ENCODE measurements around the gene LRP4. TPM values are rescaled to one million over a fixed set of nuclear protein-coding genes. Genes with fewer than 3 reads are reported as not detected.

Gene LRP4
- total and polyA plus RNA-seq, 2 of the 4 experiments (the other 2 are of a cell fraction) = 4.1 to 5.8 TPM

- peaks cover 1% of the 10 kb centered on the region; the same call in 1 of the 2 replicates for H3K4me1 ChIP-seq (ENCODE audit: control insufficient read depth, insufficient read depth, low read length)
- peak within 1 kb of the TSS; percentile 99 for H3K23ac ChIP-seq (ENCODE audit: low read depth, low read length)
- peak within 1 kb of the TSS; percentile 88 for H3K4me3 ChIP-seq (ENCODE audit: insufficient read depth, low read depth, low read length)
- H2BK15ac ChIP-seq (ENCODE audit: low read depth, low read length) = peak within 1 kb of the TSS; percentile 16; the same call in 1 of the 3 replicates
- no peak within 1 kb of the TSS for H3K18ac ChIP-seq (ENCODE audit: low read depth, low read length)
- H4K8ac ChIP-seq (ENCODE audit: low read depth in 2 of 2, low read length in 2 of 2) = peak within 1 kb of the TSS; percentile 55 to 72
- peaks cover 0 to 22% of the 10 kb centered on the region in 2 experiments; a peak in 2 of 4 replicates for H3K79me1 ChIP-seq (ENCODE audit: low read depth in 1 of 2, low read length in 2 of 2)
- no peaks in the 10 kb centered on the region for H3K36me3 ChIP-seq (ENCODE audit: control insufficient read depth, insufficient read depth, low read length)
- no TSS peak for BruUV-seq (replicated peaks)
- dilution Hi-C loops (cut with HindIII; ENCODE audit: low sequenced_read_pairs, unreplicated experiment) (no loop called here), intact Hi-C loops (cut with micrococcal nuclease) (loop anchor here (2.0 kb wide), 1 partner anchor 17 kb away; no protein-coding TSS in a partner anchor), in situ Hi-C loops (cut with MboI; ENCODE audit: low sequenced_read_pairs) (no loop called here)
- H4K5ac ChIP-seq (ENCODE audit: low read depth, low read length) = peak within 1 kb of the TSS; percentile 79; the same call in 1 of the 2 replicates
- H3K27me3 ChIP-seq (ENCODE audit: control insufficient read depth, insufficient read depth, low read length) = no peaks in the 10 kb centered on the region
- no peaks in the 10 kb centered on the region for H3K9me3 ChIP-seq (ENCODE audit: control insufficient read depth, insufficient read depth, low read length)
- H3K9me1 ChIP-seq (ENCODE audit: insufficient read depth, low read length) = no peaks in the 10 kb centered on the region
- H4K91ac ChIP-seq (ENCODE audit: insufficient read depth, low read depth, low read length) = peak within 1 kb of the TSS; percentile 76
- ChIA-PET POLR2A (ENCODE audit: unreplicated experiment) (no interaction called here), CTCF (interaction anchor here (1.3 kb wide), 1 partner anchor 17 kb away, joined by 3 read pairs; no protein-coding TSS in a partner anchor)
- H2BK120ac ChIP-seq (ENCODE audit: low read depth, low read length) = peak within 1 kb of the TSS; percentile 37; the same call in 1 of the 2 replicates
- H2BK5ac ChIP-seq (ENCODE audit: low read depth, low read length, poor library complexity, severe bottlenecking) = peak within 1 kb of the TSS; percentile 89
- H3K9ac ChIP-seq (ENCODE audit: low read depth, low read length) = peak within 1 kb of the TSS; percentile 98
- H2AK5ac ChIP-seq (ENCODE audit: low read depth, low read length) = peak within 1 kb of the TSS; percentile 97
- no peak within 1 kb of the TSS for H2BK20ac ChIP-seq (ENCODE audit: low read depth, low read length)
- WGBS, 2 experiments (ENCODE audit: extremely low coverage in 2 of 2, insufficient read length in 1 of 2) = 0% methylated on average over 54 of the region's 83 CpGs; no CpG with 5 or more reads in 1 of the 2 experiments
- H4K20me1 ChIP-seq (ENCODE audit: insufficient read depth, low read length) = peaks cover 23% of the 10 kb centered on the region; the same call in 1 of the 2 replicates
- H3K14ac ChIP-seq (replicated peaks; ENCODE audit: low read depth, low read length) = peak within 1 kb of the TSS; percentile 90
- TF ChIP-seq CTCF (conservative IDR thresholded peaks at IDR 0.05; ENCODE audit: low read depth, low read length) (0 out of 2 replicates have a peak, but pooled peaks have one; percentile 7), FOS (IDR thresholded peaks at IDR 0.05; ENCODE audit: low read depth, low read length) (peak; percentile 71; the same call in 1 of the 2 replicates), BHLHE40 (IDR thresholded peaks at IDR 0.05; ENCODE audit: low read depth, low read length) (peak; percentile 62; the same call in 1 of the 2 replicates), POLR2A (IDR thresholded peaks at IDR 0.05; ENCODE audit: low read depth, low read length) (peak; percentile 59; the same call in 1 of the 2 replicates), SMC3 (IDR thresholded peaks at IDR 0.05; ENCODE audit: low read depth, low read length) (no peak), USF2 (IDR thresholded peaks at IDR 0.05; ENCODE audit: low read depth, low read length) (peak; percentile 84)
- H3K27ac ChIP-seq (ENCODE audit: insufficient read depth, low read length) = peak within 1 kb of the TSS; percentile 75
- H3K4me2 ChIP-seq (ENCODE audit: low read depth, low read length) = peak within 1 kb of the TSS; percentile 94
- H2AK9ac ChIP-seq (replicated peaks; ENCODE audit: low read depth, low read length, poor library complexity) = peak within 1 kb of the TSS; percentile 98
- ATAC-seq (ENCODE audit: low read depth) (peak; percentile 94), DNase-seq (peak; percentile 87)
- H2AFZ ChIP-seq (replicated peaks; ENCODE audit: low read length, poor library complexity) = peak within 1 kb of the TSS; percentile 99
- peak within 1 kb of the TSS; percentile 84 for H3K4ac ChIP-seq (ENCODE audit: low read depth, low read length)
- peak within 1 kb of the TSS; percentile 78 for H3K56ac ChIP-seq (ENCODE audit: extremely low read depth, insufficient read depth, low read length)
Measured at GRCh38 chr11:46845740-46846509, 72.4 kb downstream of the LRP4 start, which contains the start of gene CKAP5. CKAP5 (minus strand) TSS chr11:46846280; CDS start chr11:46821231, 25,049 bp downstream.
